Common myeloid progenitor, CD34-positive (primary cell): ENCODE data around the gene ITPKB.

Experiments used
- CTCF ChIA-PET: fragments of 350-600 bp; sonication (Branson Sonifier 250); formaldehyde crosslinking; loops from one replicate; lab custom pipeline; 2021; ENCODE audit warnings: antibody characterized with exemption; lab: Charles Lee
- POLR2A ChIA-PET: fragments of 350-600 bp; sonication (Branson Sonifier 250); formaldehyde crosslinking; loops from one replicate; lab custom pipeline; 2021; ENCODE audit warnings: antibody characterized with exemption; lab: Charles Lee
- DNase-seq, 3 donors: peaks; one replicate each; pipeline versions ENCODE4 v3.0.0 to v3.0.0-alpha.2; 2013
- H3K27ac ChIP-seq, 2 experiments: 1 replicate in 1 of 2; 2 replicates in 1 of 2; pipeline ENCODE4 v1.7.0; 2013; ENCODE audit warnings: inconsistent platforms in 2 of 2, low read length in 2 of 2, mild to moderate bottlenecking in 2 of 2, low read depth in 1 of 2, moderate library complexity in 1 of 2; ENCODE audit not compliant: severe bottlenecking in 2 of 2, insufficient read depth in 1 of 2, poor library complexity in 1 of 2
- H3K27me3 ChIP-seq, 5 experiments: replicated peaks in 2 of 5; 1 replicate in 3 of 5; 2 replicates in 2 of 5; pipeline versions ENCODE4 v1.6.1 to v1.7.0; 2013; ENCODE audit warnings: low read length in 4 of 5, mild to moderate bottlenecking in 2 of 5, moderate library complexity in 2 of 5, inconsistent platforms in 1 of 5; ENCODE audit not compliant: insufficient read depth in 5 of 5, control insufficient read depth in 4 of 5
- H3K36me3 ChIP-seq, 4 experiments: 1 replicate in 2 of 4; 2 replicates in 2 of 4; pipeline versions ENCODE4 v1.6.1 to v1.7.0; 2013; ENCODE audit warnings: low read length in 3 of 4, control low read depth in 1 of 4, mild to moderate bottlenecking in 1 of 4; ENCODE audit not compliant: control insufficient read depth in 4 of 4, insufficient read depth in 4 of 4
- H3K4me1 ChIP-seq, 4 experiments: 1 replicate in 3 of 4; 2 replicates in 1 of 4; pipeline versions ENCODE4 v1.6.1 to v1.7.1; 2013; ENCODE audit warnings: low read length in 3 of 4, mild to moderate bottlenecking in 3 of 4, control low read depth in 1 of 4, inconsistent platforms in 1 of 4, moderate library complexity in 1 of 4; ENCODE audit not compliant: control insufficient read depth in 4 of 4, insufficient read depth in 4 of 4; ENCODE audit errors: control extremely low read depth in 1 of 4
- H3K4me3 ChIP-seq, 7 experiments: 1 replicate in 4 of 7; 2 replicates in 3 of 7; pipeline versions ENCODE4 v1.5.1 to v1.7.0; 2013; ENCODE audit warnings: mild to moderate bottlenecking in 7 of 7, low read length in 6 of 7, moderate library complexity in 6 of 7, inconsistent platforms in 2 of 7, low read depth in 2 of 7, control low read depth in 1 of 7; ENCODE audit not compliant: insufficient read depth in 4 of 7, control insufficient read depth in 1 of 7; ENCODE audit errors: extremely low read depth in 1 of 7
- H3K9me3 ChIP-seq, 5 experiments: 1 replicate in 4 of 5; 2 replicates in 1 of 5; pipeline versions ENCODE4 v1.6.1 to v1.7.1; 2013; ENCODE audit warnings: low read length in 4 of 5, mild to moderate bottlenecking in 2 of 5, inconsistent platforms in 1 of 5, low read depth in 1 of 5, moderate library complexity in 1 of 5; ENCODE audit not compliant: control insufficient read depth in 4 of 5, insufficient read depth in 2 of 5; ENCODE audit errors: control extremely low read depth in 1 of 5
- WGBS: methylation state at CpG from one replicate; pipeline ENCODE4 v1.1.5; 2013; ENCODE audit not compliant: insufficient coverage; 5-methylcytosine and 5-hydroxymethylcytosine counted together

The ITPKB gene

DNA sequence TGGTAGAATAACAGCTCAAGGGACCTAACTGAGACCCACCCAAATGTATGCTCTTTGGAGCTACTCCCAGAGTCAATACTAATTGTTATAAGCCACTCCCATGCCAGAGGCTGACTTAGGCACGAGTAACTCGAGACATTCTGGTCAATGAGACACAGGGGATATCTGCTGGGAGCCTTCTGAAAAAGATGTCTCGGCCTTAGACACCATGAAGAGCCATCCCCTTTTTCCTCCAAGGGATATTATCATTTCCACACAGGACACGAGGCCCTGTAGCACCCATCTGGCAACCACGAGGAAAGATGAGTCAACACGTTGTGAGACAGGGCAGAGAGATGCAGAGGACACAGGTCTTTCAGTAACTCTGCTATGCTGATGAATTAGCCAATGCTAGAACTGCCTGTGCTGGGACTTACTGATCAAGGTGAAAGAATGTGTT, 30.7 kb downstream of the ITPKB start:
- no peaks in the 10 kb centered on the region for H3K9me3 ChIP-seq
- CTCF ChIA-PET: interaction anchor here (1.0 to 4.7 kb wide), 7 partner anchors 10 to 112 kb away, joined by 3 to 20 read pairs (median 6); partner anchors contain the start of gene ITPKB
- WGBS: 66% methylated on average over 6 of the region's 6 CpGs
- no peaks in the 10 kb centered on the region for H3K27me3 ChIP-seq
- no peak overlapping the region for H3K4me3 ChIP-seq
- H3K4me1 ChIP-seq: peaks cover 26 to 63% (median 57%) of the 10 kb centered on the region in 4 experiments
- peak in 2 of 3 donors; percentile 47 to 59 for DNase-seq
- H3K27ac ChIP-seq: peak overlapping the region in 1 of 2 experiments; percentile 72
- POLR2A ChIA-PET: no interaction called here
- H3K36me3 ChIP-seq: peaks cover 0 to 12% (median 3%) of the 10 kb centered on the region in 4 experiments

DNA sequence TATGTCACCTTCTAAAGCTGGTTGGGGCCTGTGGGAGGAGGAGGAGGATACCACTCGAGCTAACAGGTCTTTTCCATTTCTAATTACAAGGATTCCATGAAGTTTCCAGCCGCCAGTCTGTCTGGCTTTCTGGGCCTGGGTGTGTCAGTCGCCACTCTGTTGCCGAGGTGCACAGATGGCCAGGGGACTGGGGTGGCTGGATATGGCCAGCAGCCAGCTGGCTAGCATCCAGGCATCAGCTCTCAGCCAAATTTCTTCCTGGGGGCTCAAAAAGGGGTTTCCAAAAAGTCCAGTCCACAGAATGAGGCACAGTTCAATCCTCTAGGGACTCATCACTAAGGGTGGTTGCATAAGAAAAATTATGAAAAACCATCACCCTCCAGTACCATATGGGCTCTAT, 32.4 kb downstream of the ITPKB start:
- no peak overlapping the region for H3K4me3 ChIP-seq
- no peaks in the 10 kb centered on the region for H3K9me3 ChIP-seq
- peaks cover 0 to 12% (median 3%) of the 10 kb centered on the region in 4 experiments for H3K36me3 ChIP-seq
- 81% methylated on average over 4 of the region's 4 CpGs for WGBS
- no peak overlapping the region for H3K27ac ChIP-seq
- peaks cover 25 to 57% (median 50%) of the 10 kb centered on the region in 4 experiments for H3K4me1 ChIP-seq
- POLR2A ChIA-PET: no interaction called here
- CTCF ChIA-PET: interaction anchor here (1.0 to 4.7 kb wide), 6 partner anchors 14 to 120 kb away, joined by 3 to 20 read pairs (median 4); partner anchors contain the start of gene ITPKB
- no peaks in the 10 kb centered on the region for H3K27me3 ChIP-seq
- no peak for DNase-seq

DNA sequence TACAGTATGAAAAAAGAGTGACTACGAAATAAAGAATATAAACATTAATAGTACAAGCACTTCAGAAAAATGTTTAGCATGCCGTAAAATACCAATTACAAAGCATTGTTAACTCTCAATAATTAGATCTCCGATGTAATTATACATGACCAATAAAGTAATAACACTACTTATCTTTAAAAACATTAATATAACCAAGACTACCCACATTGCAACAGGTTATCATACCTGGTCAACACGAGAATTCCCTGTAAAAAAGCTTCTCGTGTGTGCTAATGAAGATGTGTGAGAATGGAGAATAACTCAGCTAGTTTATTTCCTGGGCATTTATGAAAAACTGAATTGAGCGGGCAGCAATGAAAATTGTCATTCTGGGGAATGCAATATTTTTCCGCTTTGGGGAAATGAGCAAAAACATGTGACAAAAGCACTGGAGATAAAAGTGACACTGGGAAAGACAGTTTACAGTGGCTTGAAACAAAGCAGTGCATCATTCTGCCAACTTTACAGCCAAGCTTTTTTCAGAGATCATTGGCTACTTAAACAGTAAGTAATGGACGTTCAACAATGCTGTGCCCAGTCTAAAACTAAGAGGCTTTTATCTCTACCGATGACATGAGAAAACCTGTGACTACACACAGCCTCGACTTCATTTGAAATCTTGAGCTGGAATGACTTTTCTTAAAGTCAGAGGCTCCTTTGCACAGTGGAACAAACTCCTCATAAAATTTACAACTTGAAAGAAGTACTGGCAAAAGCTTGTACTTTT, 34.7 kb downstream of the ITPKB start:
- WGBS: 95% methylated on average over 8 of the region's 10 CpGs
- Histone ChIP-seq H3K4me1 (peaks cover 14 to 36% (median 29%) of the 10 kb centered on the region in 4 experiments), H3K36me3 (peaks cover 0 to 15% (median 5%) of the 10 kb centered on the region in 4 experiments), H3K27me3 (no peaks in the 10 kb centered on the region), H3K4me3 (peak overlapping the region in 2 of 7 experiments; percentile 79 to 81), H3K9me3 (no peaks in the 10 kb centered on the region), H3K27ac (peak overlapping the region in 1 of 2 experiments; percentile 92)
- DNase-seq: no peak
- ChIA-PET CTCF (interaction anchor here (0.6 to 1.7 kb wide), 9 partner anchors 10 to 70 kb away, joined by 3 to 8 read pairs (median 3); no protein-coding TSS in a partner anchor), POLR2A (no interaction called here)

DNA sequence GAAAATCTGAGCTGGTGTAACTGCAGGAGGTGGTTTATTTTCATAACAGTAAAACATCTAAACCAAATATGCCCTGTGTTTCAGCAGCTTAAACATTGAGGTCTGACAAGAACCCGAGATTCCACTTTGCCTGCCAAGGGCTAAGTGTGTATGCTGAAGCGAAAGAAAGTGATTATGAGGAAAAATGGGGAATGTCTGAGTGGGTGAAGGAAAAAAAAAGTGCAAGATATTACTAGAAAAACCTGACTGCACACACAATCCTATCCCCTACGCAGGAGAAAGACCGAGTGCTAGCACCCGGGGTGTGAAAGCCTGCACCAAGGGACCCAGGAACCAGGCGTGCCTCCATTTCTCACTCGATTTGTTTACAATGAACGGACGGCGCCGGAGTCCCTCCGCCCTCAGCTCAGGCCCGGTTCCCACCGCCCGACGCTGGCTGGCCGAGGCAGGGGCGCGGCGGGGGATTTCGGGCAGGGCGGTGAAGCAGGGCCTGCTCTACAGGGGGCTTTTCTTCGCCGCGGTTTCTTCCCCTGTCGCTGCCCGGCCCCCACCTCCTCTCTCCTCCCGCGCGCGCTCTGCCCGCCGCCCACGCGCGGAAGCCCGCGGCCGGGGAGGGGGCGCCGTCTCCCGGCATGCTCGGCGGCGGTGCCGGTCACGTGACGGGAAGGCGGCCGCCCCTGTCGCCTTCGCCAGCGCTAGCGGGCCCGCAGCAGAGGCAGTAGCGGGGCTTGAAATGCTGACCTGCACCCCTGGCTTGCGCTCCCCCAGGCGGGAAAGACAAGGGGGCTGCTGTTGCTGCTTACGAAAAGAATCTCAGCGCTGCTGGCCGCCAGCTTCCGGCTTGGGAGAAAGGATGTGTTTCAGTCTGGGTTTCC, 35.9 kb downstream of the ITPKB start:
- peak; percentile 68 to 88 (median 85) for DNase-seq
- Histone ChIP-seq H3K27me3 (no peaks in the 10 kb centered on the region), H3K36me3 (peaks cover 0 to 25% (median 9%) of the 10 kb centered on the region in 4 experiments), H3K4me3 (peak overlapping the region; percentile 54 to 81 (median 79)), H3K27ac (peak overlapping the region; percentile 89 to 92), H3K9me3 (no peaks in the 10 kb centered on the region), H3K4me1 (peaks cover 8 to 24% (median 17%) of the 10 kb centered on the region in 4 experiments)
- POLR2A ChIA-PET: interaction anchor here (0.6 to 0.7 kb wide), 2 partner anchors 24 to 39 kb away, joined by 3 read pairs; no protein-coding TSS in a partner anchor
- under 1% methylated on average over 49 of the region's 62 CpGs for WGBS
- CTCF ChIA-PET: interaction anchor here (0.8 to 1.7 kb wide), 7 partner anchors 11 to 77 kb away, joined by 3 to 8 read pairs (median 3); no protein-coding TSS in a partner anchor

DNA sequence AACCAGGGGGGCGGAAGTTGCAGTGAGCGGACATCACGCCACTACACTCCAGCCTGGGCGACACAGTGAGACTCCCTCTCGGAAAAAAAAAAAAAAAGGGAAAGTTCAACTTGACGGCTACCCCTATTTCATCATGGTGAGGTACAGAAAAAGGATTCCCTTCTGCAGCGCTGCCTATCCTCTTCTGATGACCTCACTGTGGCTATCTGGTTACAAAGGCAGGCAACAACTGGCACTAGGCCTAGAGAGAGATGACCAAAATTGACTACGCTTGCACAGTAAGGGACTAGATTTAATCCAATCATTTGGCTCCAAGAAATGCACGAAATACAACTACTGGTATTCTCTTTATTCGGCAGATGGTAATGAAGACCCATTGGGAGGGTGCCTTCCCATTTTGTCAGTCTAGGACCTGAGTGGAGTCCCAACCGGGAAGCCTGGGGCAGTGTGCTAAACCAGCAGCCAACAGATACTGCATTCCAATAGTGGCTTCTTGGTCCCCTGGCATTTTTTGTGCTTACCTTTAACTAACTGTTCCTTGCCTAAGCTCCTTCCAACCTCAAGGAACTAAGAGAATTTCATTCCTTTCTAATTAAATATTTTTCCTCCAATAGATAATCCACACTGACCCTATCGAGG, 36.6 kb downstream of the ITPKB start:
- no peak for DNase-seq
- CTCF ChIA-PET: interaction anchor here (0.8 to 1.7 kb wide), 6 partner anchors 15 to 76 kb away, joined by 3 to 8 read pairs (median 3); no protein-coding TSS in a partner anchor
- H3K36me3 ChIP-seq: peaks cover 0 to 23% (median 9%) of the 10 kb centered on the region in 4 experiments

DNA sequence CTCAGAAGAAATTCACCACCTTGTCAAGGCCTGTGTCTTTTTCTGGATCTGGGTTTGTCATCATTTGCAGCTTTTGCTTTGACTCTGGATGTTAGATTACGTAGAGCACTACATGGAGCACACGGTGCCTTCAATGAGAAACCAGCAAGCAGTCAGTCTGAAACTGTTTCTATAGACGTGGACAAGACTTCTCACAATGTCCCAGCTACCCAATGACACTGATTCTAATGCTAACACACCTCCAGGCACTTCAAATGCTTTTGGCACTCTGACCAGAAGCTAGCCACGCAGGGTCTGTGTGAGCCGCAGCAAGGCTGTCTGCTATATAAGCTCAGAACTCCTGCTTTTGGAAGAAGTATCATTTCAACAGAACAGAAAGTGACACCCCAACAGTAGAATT, 38.2 kb downstream of the ITPKB start:
- ChIA-PET POLR2A (interaction anchor here (0.9 kb wide), 1 partner anchor 38 kb away, joined by 3 read pairs; the partner anchor contains the start of gene ITPKB), CTCF (interaction anchor here (0.9 to 2.5 kb wide), 5 partner anchors 10 to 126 kb away, joined by 3 to 10 read pairs (median 6); no protein-coding TSS in a partner anchor)
- no peak overlapping the region for H3K4me3 ChIP-seq
- no peak overlapping the region for H3K27ac ChIP-seq
- no peak for DNase-seq
- no peaks in the 10 kb centered on the region for H3K27me3 ChIP-seq
- H3K9me3 ChIP-seq: no peaks in the 10 kb centered on the region
- H3K36me3 ChIP-seq: peaks cover 0 to 30% (median 10%) of the 10 kb centered on the region in 4 experiments
- peaks cover 8 to 27% (median 21%) of the 10 kb centered on the region in 4 experiments for H3K4me1 ChIP-seq
- WGBS: 96% methylated on average over 5 of the region's 5 CpGs

More for the DNA sequence above, 36.6 kb downstream of the ITPKB start:
- POLR2A ChIA-PET: interaction anchor here (0.6 to 0.7 kb wide), 2 partner anchors 38 to 119 kb away, joined by 3 read pairs; no protein-coding TSS in a partner anchor
- Histone ChIP-seq H3K4me1 (peaks cover 8 to 26% (median 19%) of the 10 kb centered on the region in 4 experiments), H3K9me3 (no peaks in the 10 kb centered on the region), H3K27me3 (no peaks in the 10 kb centered on the region), H3K27ac (peak overlapping the region; percentile 89 to 92), H3K4me3 (peak overlapping the region in 6 of 7 experiments; percentile 70 to 81 (median 79))
- WGBS: 94% methylated on average over 10 of the region's 12 CpGs
